Epidermal melanocyte (primary cell): ENCODE data around the gene ASB6.
"Not testable (repeated sequence)": the region's sequence is repeated elsewhere in the genome, so short reads cannot be mapped to it uniquely, and the experiment has no call there.

Experiments used
- DNase-seq: peaks from one replicate; pipeline ENCODE4 v3.0.0; 2011; ENCODE audit warnings: low spot score; ENCODE audit not compliant: insufficient read length

Gene ASB6

DNA sequence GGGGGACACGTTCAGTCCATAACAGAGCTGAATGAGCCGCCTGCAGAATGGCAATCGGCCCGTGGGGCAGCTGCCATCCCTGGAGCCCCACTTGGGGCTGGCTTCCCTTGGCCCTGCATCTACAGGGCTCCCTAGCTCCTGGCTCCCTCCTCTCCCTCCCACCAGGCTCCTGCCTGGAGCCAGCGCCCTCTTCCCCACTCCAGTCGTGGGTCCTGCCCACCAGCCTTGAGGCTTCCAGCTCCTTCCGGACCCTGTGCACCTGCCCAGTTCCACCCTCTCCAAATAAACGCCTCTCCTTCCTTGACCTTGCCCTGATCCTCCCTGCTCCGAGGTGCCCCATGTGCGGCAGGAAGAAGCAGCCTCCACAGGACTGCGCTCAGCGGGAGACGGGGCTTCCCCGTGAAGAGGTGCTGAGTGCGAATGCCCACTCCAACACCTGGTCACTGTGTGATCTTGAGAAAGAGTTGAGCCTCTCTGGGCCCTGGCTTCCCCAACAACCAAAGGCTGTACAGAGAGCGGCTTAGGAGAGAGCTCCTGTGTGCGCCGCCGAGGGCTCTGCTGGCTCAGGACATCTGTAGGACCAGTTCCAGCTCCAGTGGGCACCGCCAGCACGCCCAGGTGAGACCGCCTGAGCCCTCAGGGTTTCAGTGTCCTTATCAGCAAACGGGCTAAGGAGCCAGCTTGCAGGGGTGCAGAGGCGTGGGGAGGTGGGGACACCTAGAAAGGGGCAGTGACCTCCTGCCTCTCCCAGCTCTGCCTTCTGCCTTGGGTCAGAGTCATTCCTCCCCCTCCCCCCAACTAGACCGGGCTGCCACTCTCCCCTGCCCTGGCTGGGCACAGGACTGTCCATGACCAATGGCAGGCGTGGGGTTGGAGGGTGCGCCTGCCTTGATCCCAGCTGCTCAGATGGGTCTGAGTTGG, 33.1 kb downstream of the ASB6 start:
- DNase-seq: no peak

- DNase-seq: no peak
Measured at GRCh38 chr9:129607027-129607387, 34.9 kb downstream of the ASB6 start.

GRCh38 chr9:129606161-129607026, 35.6 kb downstream of the ASB6 start:
- DNase-seq: no peak

DNA sequence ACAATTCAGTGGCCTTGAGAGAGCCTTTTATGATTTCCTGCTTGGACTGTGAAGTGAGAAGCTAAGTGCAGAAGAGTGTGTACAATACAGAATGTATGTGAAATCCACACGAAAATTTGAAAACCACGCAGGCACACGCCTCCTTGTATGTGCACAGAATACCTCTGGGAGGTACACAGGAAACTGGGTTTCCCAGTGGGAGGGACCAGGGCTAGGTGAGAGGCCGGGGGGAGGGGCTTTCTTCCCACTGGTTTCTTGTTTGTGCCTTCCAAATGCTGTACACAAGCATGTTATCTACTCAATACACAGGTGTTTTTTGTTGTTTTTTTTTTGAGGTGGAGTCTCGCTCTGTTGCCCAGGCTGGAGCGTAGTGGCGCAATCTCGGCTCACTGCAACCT, 37.2 kb downstream of the ASB6 start:
- no peak for DNase-seq

DNA sequence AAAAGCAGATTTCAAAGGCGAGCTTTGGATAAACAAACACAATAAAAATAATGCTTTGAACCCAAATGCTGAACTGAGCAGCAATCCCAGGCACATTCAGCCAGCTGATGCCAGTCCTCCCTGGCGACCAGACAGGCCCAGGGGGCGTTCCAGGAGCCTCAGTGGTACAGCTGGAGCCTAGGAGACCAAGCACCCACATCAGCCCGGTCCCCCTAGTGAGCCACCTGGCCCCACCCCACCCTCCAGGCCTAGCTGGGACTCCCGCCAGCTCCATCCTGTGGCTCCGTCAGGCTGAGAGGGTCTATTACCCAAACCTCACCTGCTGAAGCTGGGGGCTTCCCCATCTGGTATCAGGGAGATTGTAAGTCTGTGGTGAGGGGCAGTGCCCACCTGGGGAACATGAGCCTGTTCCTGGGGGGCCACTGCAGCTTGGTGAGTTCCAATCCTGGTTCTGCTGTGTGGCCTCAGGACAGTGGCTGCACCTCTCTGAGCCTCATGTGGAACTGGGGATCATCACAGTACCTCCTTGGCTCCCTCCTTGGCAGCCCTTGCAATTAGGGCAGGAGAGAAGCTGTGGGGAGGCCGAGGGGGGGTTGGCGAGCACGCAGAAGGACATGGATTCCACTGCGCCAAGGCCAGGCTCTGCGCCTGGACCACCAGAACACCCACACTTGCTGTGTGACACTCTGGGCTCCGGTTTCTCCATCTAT, 37.7 kb downstream of the ASB6 start:
- no peak for DNase-seq

GRCh38 chr9:129602598-129603415, 39.1 kb downstream of the ASB6 start:
- no peak for DNase-seq

DNA sequence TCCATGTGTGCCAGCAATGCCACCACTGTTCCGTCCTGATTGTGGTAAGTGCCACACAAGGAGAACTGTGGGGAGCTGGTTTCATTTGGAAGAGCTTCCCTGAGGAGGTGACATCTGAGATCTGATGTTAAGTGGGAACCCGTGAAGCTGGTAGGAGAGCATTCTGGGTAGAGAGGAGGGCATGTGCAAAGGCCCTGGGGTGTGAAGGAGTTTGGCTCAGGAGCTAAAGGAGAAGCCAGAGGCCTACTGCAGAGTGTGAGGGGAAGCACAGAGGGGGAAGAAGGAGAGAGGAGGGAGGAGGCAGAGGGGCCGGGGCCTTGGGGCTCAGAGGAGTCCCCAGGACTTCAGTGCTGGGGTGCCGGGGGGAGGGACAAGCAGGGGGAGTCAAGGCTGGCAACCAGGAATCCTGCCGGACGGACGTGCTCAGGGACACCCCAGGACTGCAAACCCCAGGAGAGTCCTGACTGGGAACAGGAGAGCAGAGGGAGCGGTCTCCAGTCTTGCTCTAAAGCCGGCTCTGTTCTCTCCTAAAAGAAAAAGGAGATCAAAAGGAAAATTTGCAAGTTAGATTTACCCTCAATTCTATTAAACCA, 40.8 kb downstream of the ASB6 start:
- DNase-seq: no peak

DNA sequence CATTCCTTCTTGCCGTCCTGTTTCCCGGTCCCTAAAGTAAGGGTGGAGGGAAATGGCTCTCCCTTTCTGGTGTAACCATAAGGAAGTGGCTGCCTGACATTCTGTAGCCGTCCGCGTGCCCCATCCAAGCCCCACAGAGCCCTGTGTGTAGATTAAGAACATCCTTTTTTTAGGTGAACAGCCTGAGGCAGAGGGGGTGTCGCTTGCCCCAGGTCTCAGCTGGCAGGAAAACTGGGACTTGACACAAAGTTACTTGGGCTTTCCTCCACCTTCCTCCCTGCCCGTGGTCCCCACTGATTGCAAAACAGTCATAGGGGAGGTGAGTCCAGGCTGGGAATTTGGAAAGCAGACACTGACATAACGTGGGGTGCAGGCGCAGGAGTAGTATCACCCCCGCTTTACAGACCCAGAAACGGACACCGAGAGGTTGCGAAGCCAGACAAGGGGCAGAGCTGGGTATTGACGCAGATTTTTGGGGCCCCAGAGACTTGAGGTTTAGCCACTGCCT, 43.8 kb downstream of the ASB6 start:
- DNase-seq: no peak

GRCh38 chr9:129597355-129598088, 44.4 kb downstream of the ASB6 start:
- DNase-seq: no peak

DNA sequence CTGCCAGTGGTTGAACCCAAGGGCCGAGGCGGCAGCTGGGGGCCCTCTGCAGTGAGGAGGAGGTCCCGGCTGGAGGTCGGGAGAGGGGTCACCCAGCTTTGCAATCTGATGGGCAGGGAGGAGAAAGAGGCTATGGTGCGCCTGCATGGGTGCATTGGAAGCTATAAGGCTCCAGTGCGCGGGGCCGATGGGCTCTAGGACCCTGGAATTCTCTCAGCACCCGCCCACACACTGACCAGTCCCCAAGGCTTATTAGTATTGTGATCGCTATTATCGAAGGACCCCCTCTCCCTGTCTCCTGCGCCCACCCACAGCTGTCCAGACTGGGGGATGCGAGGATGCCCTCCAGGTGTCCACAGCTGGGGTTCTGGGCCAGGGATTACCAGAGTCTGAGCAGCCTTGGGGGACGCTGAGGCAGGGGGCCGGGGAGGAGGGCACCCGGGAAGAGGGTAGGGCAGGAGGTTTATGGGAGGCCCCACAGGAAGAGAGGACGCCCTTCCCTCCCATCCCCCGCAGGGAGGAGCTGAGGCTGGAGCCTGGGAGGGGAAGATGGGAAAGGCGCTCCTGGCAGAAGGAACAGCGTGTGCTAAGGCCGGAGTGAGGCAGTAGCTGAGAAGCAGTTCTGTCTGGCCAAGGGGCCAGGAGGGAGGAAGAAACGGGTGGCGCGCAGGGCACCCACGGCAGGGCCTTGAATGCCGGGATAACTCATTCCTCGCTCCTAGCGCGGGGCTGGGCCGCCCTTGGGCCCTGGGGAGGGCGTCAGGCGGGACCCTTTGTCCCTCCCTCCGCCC, 45.2 kb downstream of the ASB6 start:
- DNase-seq: peak; percentile 43

DNA sequence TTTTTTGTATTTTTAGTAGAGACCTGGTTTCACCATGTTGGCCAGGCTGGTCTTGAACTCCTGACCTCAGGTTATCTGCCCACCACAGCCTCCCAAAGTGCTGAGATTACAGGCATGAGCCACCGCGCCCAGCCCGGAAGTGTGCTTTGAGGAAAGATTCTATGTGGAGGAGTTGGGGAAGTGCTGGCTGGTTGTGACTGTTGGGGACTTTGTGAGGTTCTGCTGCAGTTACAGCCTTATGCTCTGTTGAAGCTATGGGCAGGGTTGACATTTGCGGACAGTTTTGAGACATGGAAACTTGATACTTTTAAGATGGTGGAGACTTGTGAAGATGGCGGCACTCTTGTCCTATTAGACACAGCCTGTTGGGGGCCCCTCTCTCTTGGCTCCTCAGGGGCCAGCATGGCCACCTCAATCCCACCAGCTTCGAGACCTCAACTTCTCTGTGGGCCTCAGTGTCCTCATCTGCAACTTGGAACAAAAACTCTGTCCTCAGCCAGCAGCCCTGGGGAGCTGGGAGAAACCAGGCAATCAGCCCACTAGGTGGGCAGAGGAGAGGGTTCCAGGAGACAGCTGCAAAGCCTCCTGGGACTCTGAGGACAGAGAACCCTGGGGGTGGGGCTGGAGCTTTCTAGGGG, 45.9 kb downstream of the ASB6 start:
- DNase-seq: no peak

DNA sequence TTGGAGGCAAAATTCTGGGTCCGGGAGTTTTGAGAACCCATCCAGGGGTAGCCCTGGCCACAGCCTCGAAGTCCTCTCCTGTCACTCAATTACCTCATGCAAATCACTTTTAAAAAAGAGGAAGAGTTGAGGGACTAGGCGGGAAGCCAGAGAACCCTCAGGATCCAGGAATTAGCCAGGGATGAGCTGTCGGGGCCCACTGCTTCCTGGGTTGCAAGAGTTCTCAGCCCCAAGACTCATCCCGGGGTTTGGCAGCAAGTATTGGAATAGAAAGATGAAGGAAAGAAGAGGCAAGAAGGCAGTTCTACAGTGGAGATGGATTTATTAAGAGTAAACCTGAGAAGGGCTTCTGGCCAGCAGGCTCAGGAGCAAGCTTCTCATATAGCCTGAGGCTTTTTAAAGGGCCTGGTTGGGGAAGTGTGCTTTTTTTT, 46.6 kb downstream of the ASB6 start:
- no peak for DNase-seq

GRCh38 chr9:129594632-129595031, 47.3 kb downstream of the ASB6 start:
- DNase-seq: no peak

- DNase-seq: not testable (repeated sequence)
Measured at GRCh38 chr9:129592790-129593189, 49.2 kb downstream of the ASB6 start.

- DNase-seq: no peak
Measured at GRCh38 chr9:129591916-129592315, 50.0 kb downstream of the ASB6 start.

DNA sequence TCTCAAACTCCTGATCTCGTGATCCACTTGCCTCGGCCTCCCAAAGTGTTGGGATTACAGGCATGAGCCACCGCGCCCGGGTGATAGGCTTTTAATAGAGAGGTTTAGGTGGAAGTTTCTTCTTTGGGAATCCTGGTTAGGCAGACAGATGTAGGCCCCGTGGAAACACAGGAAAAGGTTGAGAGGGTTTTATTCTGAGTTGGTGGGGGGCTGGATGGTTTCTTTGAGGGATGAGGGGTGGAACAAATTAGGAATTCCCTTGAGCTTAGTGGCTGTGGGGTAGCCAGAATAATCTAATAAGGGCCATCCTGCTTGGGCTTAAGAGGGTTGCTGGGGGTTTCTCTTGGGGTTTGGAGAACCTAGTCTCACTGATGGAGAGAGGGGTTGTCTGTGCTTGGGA, 51.5 kb downstream of the ASB6 start:
- DNase-seq: no peak

DNA sequence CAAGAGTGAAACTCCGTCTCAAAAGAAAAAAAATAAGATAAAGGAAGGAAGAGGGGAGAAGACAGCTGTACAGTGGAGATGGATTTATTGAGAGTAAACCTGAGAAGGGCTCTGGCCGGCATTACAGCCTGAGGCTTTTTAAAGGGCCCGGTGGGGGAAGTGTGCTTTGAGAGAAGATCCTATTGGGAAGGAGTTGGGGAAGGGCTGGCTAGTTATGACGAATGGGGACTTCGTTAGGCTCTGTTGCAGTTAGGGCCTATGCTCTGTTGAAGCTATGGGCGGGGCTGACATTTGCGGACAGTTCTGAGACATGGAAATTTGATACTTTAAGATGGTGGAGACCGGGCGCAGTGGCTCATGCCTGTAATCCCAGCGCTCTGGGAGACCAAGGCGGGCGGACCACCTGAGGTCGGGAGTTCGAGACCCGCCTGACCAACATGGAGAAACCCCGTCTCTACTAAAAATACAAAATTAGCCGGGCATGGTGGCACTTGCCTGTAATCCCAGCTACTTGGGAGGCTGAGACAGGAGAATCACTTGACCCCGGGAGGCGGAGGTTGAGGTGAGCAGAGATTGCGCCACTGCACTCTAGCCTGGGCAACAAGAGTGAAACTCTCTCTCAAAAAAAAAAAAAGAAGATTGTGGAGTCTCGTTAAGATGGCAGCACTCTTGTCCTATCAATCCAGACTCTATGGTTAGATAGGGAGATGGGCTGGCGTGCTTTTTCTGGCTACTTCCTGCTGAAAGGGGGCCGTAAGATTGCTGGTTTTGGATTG, 54.3 kb downstream of the ASB6 start:
- no peak for DNase-seq

DNA sequence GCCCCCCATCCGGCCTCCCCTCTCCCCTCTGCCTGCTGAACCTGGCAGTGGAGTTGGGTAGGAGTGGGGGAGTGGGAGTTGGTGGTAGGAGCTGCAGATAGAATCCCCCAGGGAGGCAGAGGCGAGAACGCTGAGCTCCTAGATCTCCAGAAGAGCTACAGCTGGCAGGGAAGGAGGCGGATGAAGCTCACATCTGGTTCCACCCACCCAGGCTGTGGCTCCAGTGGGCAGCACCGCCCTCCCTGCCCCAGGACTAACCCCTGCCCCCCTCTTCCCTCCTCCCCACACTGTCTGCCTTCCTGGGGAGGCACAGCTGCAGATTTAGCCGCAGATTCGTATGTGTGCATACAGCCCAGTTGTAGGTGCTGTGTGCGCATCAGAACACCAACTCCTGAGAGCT, 55.3 kb downstream of the ASB6 start:
- no peak for DNase-seq
